ENCODE results near the gene ACTL6B.

ACTL6B gene

GRCh38 chr7:100685049-100685605 is 28.9 kb upstream of the ACTL6B start:
- no peak overlapping the region for H3K9ac ChIP-seq (ENCODE audit: low read length)
- H3K23ac ChIP-seq (ENCODE audit: low read length), result no peak overlapping the region
- H3K36me3 ChIP-seq (ENCODE audit: control insufficient read depth in 1 of 2, insufficient read depth in 2 of 2, low read length in 2 of 2), result peaks cover 87 to 90% of the 10 kb centered on the region in 2 experiments
- no peak overlapping the region for H2AFZ ChIP-seq (ENCODE audit: insufficient read depth, low read length, poor library complexity)
- DNase-seq, result no peak
- H3K4ac ChIP-seq (ENCODE audit: low read depth, low read length), result no peak overlapping the region
- H3K79me1 ChIP-seq (ENCODE audit: low read length), result no peaks in the 10 kb centered on the region
- H3K4me2 ChIP-seq (ENCODE audit: low read length), result no peak overlapping the region
- H4K8ac ChIP-seq (ENCODE audit: low read depth, low read length), result no peak overlapping the region
- H3K14ac ChIP-seq (ENCODE audit: low read length), result no peak overlapping the region
- H3K4me3 ChIP-seq (ENCODE audit: low read depth, low read length), result no peak overlapping the region
- H4K12ac ChIP-seq (ENCODE audit: low read depth, low read length), result no peak overlapping the region
- no peak overlapping the region for H2BK12ac ChIP-seq (ENCODE audit: low read length)
- no CpG with 5 or more reads among the region's 18 CpGs for WGBS (ENCODE audit: extremely low coverage, insufficient coverage, insufficient read length)
- H3K9me3 ChIP-seq (ENCODE audit: insufficient read depth, low read depth, low read length), result no peaks in the 10 kb centered on the region
- no peak overlapping the region for H3K18ac ChIP-seq (ENCODE audit: low read length)
- no peak overlapping the region for H2AK5ac ChIP-seq (ENCODE audit: low read length)
- peaks cover 2% of the 10 kb centered on the region for H3K79me2 ChIP-seq (ENCODE audit: control insufficient read depth, insufficient read depth, low read length, poor library complexity)
- no peak overlapping the region for H2BK120ac ChIP-seq (ENCODE audit: insufficient read depth, low read length, poor library complexity)
- H3K27me3 ChIP-seq (ENCODE audit: insufficient read depth, low read length), result no peaks in the 10 kb centered on the region
- no peaks in the 10 kb centered on the region for H3K4me1 ChIP-seq (ENCODE audit: control insufficient read depth in 1 of 2, insufficient read depth in 2 of 2, low read length in 2 of 2)
- no peak overlapping the region for H4K91ac ChIP-seq (ENCODE audit: low read depth, low read length)
- H3K27ac ChIP-seq (ENCODE audit: low read depth, low read length), result no peak overlapping the region
- H2BK5ac ChIP-seq (ENCODE audit: low read depth, low read length, poor library complexity), result no peak overlapping the region

- Histone ChIP-seq H4K12ac (ENCODE audit: low read depth, low read length) (no peak overlapping the region), H4K91ac (ENCODE audit: low read depth, low read length) (no peak overlapping the region), H3K9me3 (ENCODE audit: insufficient read depth, low read depth, low read length) (no peaks in the 10 kb centered on the region), H4K8ac (ENCODE audit: low read depth, low read length) (no peak overlapping the region), H2BK12ac (ENCODE audit: low read length) (no peak overlapping the region), H2BK120ac (ENCODE audit: insufficient read depth, low read length, poor library complexity) (no peak overlapping the region), H3K9ac (ENCODE audit: low read length) (no peak overlapping the region), H3K14ac (ENCODE audit: low read length) (no peak overlapping the region), H3K18ac (ENCODE audit: low read length) (no peak overlapping the region), H3K27ac (ENCODE audit: low read depth, low read length) (no peak overlapping the region), H3K79me1 (ENCODE audit: low read length) (no peaks in the 10 kb centered on the region), H3K4me1 (ENCODE audit: control insufficient read depth in 1 of 2, insufficient read depth in 2 of 2, low read length in 2 of 2) (no peaks in the 10 kb centered on the region), H3K23ac (ENCODE audit: low read length) (no peak overlapping the region), H3K4ac (ENCODE audit: low read depth, low read length) (no peak overlapping the region), H3K27me3 (ENCODE audit: insufficient read depth, low read length) (no peaks in the 10 kb centered on the region), H2BK5ac (ENCODE audit: low read depth, low read length, poor library complexity) (no peak overlapping the region), H3K4me3 (ENCODE audit: low read depth, low read length) (no peak overlapping the region), H2AK5ac (ENCODE audit: low read length) (no peak overlapping the region), H3K79me2 (ENCODE audit: control insufficient read depth, insufficient read depth, low read length, poor library complexity) (no peaks in the 10 kb centered on the region), H2AFZ (ENCODE audit: insufficient read depth, low read length, poor library complexity) (no peak overlapping the region), H3K4me2 (ENCODE audit: low read length) (no peak overlapping the region), H3K36me3 (ENCODE audit: control insufficient read depth in 1 of 2, insufficient read depth in 2 of 2, low read length in 2 of 2) (peaks cover 92% of the 10 kb centered on the region in 2 experiments)
- WGBS (ENCODE audit: extremely low coverage, insufficient coverage, insufficient read length), result no CpG with 5 or more reads among the region's 16 CpGs
- no peak for DNase-seq
Measured at GRCh38 chr7:100684534-100685042, 28.3 kb upstream of the ACTL6B start.

GRCh38 chr7:100683659-100684533 is 27.6 kb upstream of the ACTL6B start:
- Histone ChIP-seq H3K4me3 (ENCODE audit: low read depth, low read length) (no peak overlapping the region), H3K4me1 (ENCODE audit: control insufficient read depth in 1 of 2, insufficient read depth in 2 of 2, low read length in 2 of 2) (no peaks in the 10 kb centered on the region), H4K8ac (ENCODE audit: low read depth, low read length) (no peak overlapping the region), H2BK12ac (ENCODE audit: low read length) (no peak overlapping the region), H3K14ac (ENCODE audit: low read length) (no peak overlapping the region), H4K12ac (ENCODE audit: low read depth, low read length) (no peak overlapping the region), H3K9ac (ENCODE audit: low read length) (no peak overlapping the region), H2BK5ac (ENCODE audit: low read depth, low read length, poor library complexity) (no peak overlapping the region), H3K27ac (ENCODE audit: low read depth, low read length) (no peak overlapping the region), H2AFZ (ENCODE audit: insufficient read depth, low read length, poor library complexity) (no peak overlapping the region), H3K23ac (ENCODE audit: low read length) (no peak overlapping the region), H3K36me3 (ENCODE audit: control insufficient read depth in 1 of 2, insufficient read depth in 2 of 2, low read length in 2 of 2) (peaks cover 94 to 95% of the 10 kb centered on the region in 2 experiments), H3K79me1 (ENCODE audit: low read length) (no peaks in the 10 kb centered on the region), H3K79me2 (ENCODE audit: control insufficient read depth, insufficient read depth, low read length, poor library complexity) (no peaks in the 10 kb centered on the region), H3K9me3 (ENCODE audit: insufficient read depth, low read depth, low read length) (no peaks in the 10 kb centered on the region), H3K4ac (ENCODE audit: low read depth, low read length) (no peak overlapping the region), H2BK120ac (ENCODE audit: insufficient read depth, low read length, poor library complexity) (no peak overlapping the region), H3K4me2 (ENCODE audit: low read length) (no peak overlapping the region), H4K91ac (ENCODE audit: low read depth, low read length) (no peak overlapping the region), H3K18ac (ENCODE audit: low read length) (no peak overlapping the region), H2AK5ac (ENCODE audit: low read length) (no peak overlapping the region), H3K27me3 (ENCODE audit: insufficient read depth, low read length) (no peaks in the 10 kb centered on the region)
- DNase-seq, result no peak
- WGBS (ENCODE audit: extremely low coverage, insufficient coverage, insufficient read length), result no CpG with 5 or more reads among the region's 37 CpGs

- H3K79me2 ChIP-seq (ENCODE audit: control insufficient read depth, insufficient read depth, low read length, poor library complexity), result no peaks in the 10 kb centered on the region
- no peaks in the 10 kb centered on the region for H3K27me3 ChIP-seq (ENCODE audit: insufficient read depth, low read length)
- no peak overlapping the region for H4K12ac ChIP-seq (ENCODE audit: low read depth, low read length)
- no peaks in the 10 kb centered on the region for H3K4me1 ChIP-seq (ENCODE audit: control insufficient read depth in 1 of 2, insufficient read depth in 2 of 2, low read length in 2 of 2)
- no peak overlapping the region for H3K4me3 ChIP-seq (ENCODE audit: low read depth, low read length)
- H2BK5ac ChIP-seq (ENCODE audit: low read depth, low read length, poor library complexity), result no peak overlapping the region
- no peak overlapping the region for H2AK5ac ChIP-seq (ENCODE audit: low read length)
- H3K23ac ChIP-seq (ENCODE audit: low read length), result no peak overlapping the region
- H3K79me1 ChIP-seq (ENCODE audit: low read length), result no peaks in the 10 kb centered on the region
- H3K9ac ChIP-seq (ENCODE audit: low read length), result no peak overlapping the region
- no peak overlapping the region for H3K4ac ChIP-seq (ENCODE audit: low read depth, low read length)
- no peak for DNase-seq
- no CpG with 5 or more reads among the region's 28 CpGs for WGBS (ENCODE audit: extremely low coverage, insufficient coverage, insufficient read length)
- H3K27ac ChIP-seq (ENCODE audit: low read depth, low read length), result no peak overlapping the region
- no peak overlapping the region for H3K18ac ChIP-seq (ENCODE audit: low read length)
- H3K4me2 ChIP-seq (ENCODE audit: low read length), result no peak overlapping the region
- H3K9me3 ChIP-seq (ENCODE audit: insufficient read depth, low read depth, low read length), result no peaks in the 10 kb centered on the region
- no peak overlapping the region for H4K8ac ChIP-seq (ENCODE audit: low read depth, low read length)
- no peak overlapping the region for H2BK12ac ChIP-seq (ENCODE audit: low read length)
- H2AFZ ChIP-seq (ENCODE audit: insufficient read depth, low read length, poor library complexity), result no peak overlapping the region
- no peak overlapping the region for H2BK120ac ChIP-seq (ENCODE audit: insufficient read depth, low read length, poor library complexity)
- no peak overlapping the region for H3K14ac ChIP-seq (ENCODE audit: low read length)
- no peak overlapping the region for H4K91ac ChIP-seq (ENCODE audit: low read depth, low read length)
- peaks cover 95 to 96% of the 10 kb centered on the region in 2 experiments for H3K36me3 ChIP-seq (ENCODE audit: control insufficient read depth in 1 of 2, insufficient read depth in 2 of 2, low read length in 2 of 2)
Measured at GRCh38 chr7:100682991-100683658, 26.9 kb upstream of the ACTL6B start.
